Cortex of kidney (tissue), 1 donor: Measurements from ENCODE around the gene AK5.
"Not testable (repeated sequence)": the region's sequence is repeated elsewhere in the genome, so short reads cannot be mapped to it uniquely, and the experiment has no call there.

Source experiments
- DNase-seq: peaks from one replicate; lab custom pipeline; 2025; lab: John Stamatoyannopoulos, UW

AK5 gene

GRCh38 chr1:77400781-77401180, 119.0 kb downstream of the AK5 start:
- DNase-seq, result no peak

- DNase-seq, result no peak
These were observed 119.6 kb downstream of the AK5 start for GRCh38 chr1:77401384-77401783.

GRCh38 chr1:77405186-77405585, 123.4 kb downstream of the AK5 start:
- DNase-seq, result no peak

GRCh38 chr1:77406661-77407060, 124.8 kb downstream of the AK5 start:
- DNase-seq, result no peak

GRCh38 chr1:77407738-77408375, 126.0 kb downstream of the AK5 start:
- no peak for DNase-seq

- not testable (repeated sequence) for DNase-seq
These were observed 127.1 kb downstream of the AK5 start for GRCh38 chr1:77408933-77409332.

GRCh38 chr1:77412069-77412819, 130.4 kb downstream of the AK5 start:
- DNase-seq, result no peak

- DNase-seq, result no peak
These were observed 131.2 kb downstream of the AK5 start for GRCh38 chr1:77412820-77413530.

- no peak for DNase-seq
These were observed 131.9 kb downstream of the AK5 start for GRCh38 chr1:77413541-77414335.

- DNase-seq, result no peak
These were observed 133.8 kb downstream of the AK5 start for GRCh38 chr1:77415579-77415978.

- DNase-seq, result no peak
These were observed 135.1 kb downstream of the AK5 start for GRCh38 chr1:77416692-77417450.

GRCh38 chr1:77418055-77418454, 136.2 kb downstream of the AK5 start:
- DNase-seq, result not testable (repeated sequence)

- DNase-seq, result no peak
These were observed 139.8 kb downstream of the AK5 start for GRCh38 chr1:77421504-77422233.

GRCh38 chr1:77424236-77424635, 142.4 kb downstream of the AK5 start:
- no peak for DNase-seq

GRCh38 chr1:77428068-77428467, 146.2 kb downstream of the AK5 start:
- no peak for DNase-seq

- DNase-seq, result no peak
These were observed 149.3 kb downstream of the AK5 start for GRCh38 chr1:77430966-77431690.

GRCh38 chr1:77433934-77434333, 152.1 kb downstream of the AK5 start:
- DNase-seq, result no peak

GRCh38 chr1:77434967-77435366, 153.1 kb downstream of the AK5 start:
- no peak for DNase-seq

- DNase-seq, result no peak
These were observed 156.6 kb downstream of the AK5 start for GRCh38 chr1:77438236-77438913.
